Right ventricle myocardium inferior (tissue), 1 donor: ENCODE data around the gene PDF. TPM values are rescaled to one million over a fixed set of nuclear protein-coding genes. Genes with fewer than 3 reads are reported as not detected.
"Not testable (repeated sequence)": the region's sequence is repeated elsewhere in the genome, so short reads cannot be mapped to it uniquely, and the experiment has no call there.

ENCODE experiments used
- ATAC-seq: fragments of 200-7000 bp; cut with Tn5 transposase; one replicate; pipeline ENCODE4 v1.9.1; 2020; ENCODE audit warnings: mild to moderate bottlenecking, moderate library complexity
- DNase-seq: peaks from one replicate; pipeline ENCODE4 v3.0.0; 2021; ENCODE audit errors: missing footprints
- intact Hi-C: fragments of 100-400 bp; cut with DNase I; formaldehyde crosslinking; loops from one replicate; pipeline ENCODE4 v1.11.0; 2022
- total RNA-seq: library from RNA; stranded (reverse); fragmentation: NEBNext Ultra II Directional; extraction: Animal tissue kit (Norgen Biotek cat#: 25700); gene quantifications from one replicate; pipeline ENCODE4 v1.2.1, GENCODE V29; 2021
- donor health status: DM: no; HTN: yes; CAD: no; lungs with severe emphysema.

Gene PDF
- total RNA-seq, 1 donor from 2014 or later: 5.2 TPM

DNA sequence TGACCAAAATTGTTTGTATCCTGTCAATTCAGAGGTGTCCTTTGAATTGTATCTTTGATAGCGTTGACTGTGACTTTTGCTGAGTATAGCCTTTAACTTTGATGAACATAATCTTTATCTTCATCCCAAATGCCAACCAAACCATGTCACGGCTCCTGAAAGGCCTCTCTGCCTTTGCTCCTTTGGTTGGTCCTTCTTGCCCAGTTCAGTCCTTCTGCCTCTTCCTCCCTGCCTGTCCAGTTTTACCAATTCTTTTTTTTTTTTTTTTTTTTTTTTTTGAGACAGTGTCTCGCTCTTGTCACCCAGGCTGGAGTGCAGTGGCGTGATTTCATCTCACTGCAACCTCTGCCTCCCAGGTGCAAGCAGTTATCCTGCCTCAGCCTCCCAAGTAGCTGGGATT, 32.1 kb downstream of the PDF start:
- no peak for DNase-seq

DNA sequence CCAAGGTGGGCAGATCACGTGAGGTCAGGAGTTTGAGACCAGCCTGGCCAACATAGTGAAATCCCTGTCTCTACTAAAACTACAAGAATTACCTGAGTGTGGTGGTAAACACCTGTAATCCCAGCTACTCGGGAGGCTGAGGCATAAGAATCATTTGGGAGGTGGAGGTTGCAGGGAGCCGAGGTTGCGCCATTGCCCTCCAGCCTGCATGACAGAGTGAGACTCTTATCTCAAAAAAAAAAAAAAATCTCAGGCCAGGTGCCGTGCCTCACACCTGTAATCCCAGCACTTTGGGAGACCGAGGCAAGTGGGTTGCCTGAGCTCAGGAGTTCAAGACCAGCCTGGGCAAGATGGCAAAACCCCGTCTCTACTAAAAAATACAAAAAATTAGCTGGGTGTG, 33.6 kb downstream of the PDF start:
- intact Hi-C loops, ATAC-seq, DNase-seq: not testable (repeated sequence)

More for the DNA sequence above, 32.1 kb downstream of the PDF start:
- no peak for ATAC-seq
- intact Hi-C loops: no loop called here

DNA sequence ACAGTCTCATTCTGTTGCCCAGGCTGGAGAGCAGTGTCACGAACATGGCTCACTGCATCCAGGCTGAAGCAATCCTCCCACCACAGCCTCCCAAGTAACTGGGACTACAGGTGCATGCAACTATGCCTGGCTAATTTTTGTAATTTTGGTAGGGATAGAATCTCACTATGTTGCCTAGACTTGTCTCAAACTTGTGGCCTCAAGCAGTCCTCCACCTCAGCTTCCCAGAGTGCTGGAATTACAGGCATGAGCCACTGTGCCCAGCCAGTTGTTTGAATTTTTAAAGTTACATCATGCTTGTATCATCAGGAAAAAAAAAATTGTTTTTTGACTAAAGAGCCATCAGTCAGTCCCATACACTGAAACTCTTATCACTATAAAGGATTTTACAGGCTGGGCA, 36.3 kb downstream of the PDF start:
- ATAC-seq (no peak), DNase-seq (no peak)
- intact Hi-C loops: no loop called here

DNA sequence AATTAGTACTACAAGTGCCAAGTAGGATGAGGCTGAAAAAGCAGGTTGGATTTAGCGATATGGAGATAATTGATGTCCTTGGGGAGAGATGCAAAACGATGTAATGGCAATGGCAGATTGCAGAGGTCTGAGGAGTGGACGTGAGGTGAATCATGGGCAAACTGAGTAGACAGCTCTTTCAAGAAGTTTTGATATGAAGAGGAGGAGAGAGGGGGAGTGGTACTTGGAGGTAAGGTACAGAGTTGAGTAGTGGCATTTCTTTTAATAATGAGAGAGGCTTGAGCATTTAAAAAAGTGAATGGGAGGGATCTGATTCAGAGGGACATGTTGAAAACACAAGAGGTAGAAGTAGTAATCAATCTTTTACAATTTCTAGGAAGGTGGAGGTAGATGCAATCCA, 37.0 kb downstream of the PDF start:
- ATAC-seq (no peak), DNase-seq (no peak)
- intact Hi-C loops: no loop called here

DNA sequence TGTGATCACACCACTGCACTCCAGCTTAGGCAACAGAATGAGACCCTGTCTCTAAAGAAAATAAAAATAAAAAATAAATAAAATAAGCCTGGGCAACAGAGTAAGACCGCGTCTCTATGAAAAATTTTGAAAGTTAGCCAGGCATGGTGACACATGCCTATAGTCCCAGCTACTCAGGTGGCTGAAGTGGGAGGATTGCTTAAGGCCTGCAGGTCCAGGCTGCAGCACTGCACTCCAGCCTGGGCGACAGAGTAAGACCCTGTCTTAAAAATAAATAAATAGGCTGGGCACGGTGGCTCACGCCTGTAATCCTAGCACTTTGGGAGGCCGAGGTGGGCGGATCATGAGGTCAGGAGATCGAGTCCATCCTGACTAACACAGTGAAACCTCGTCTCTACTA, 38.7 kb downstream of the PDF start:
- DNase-seq, ATAC-seq, intact Hi-C loops: not testable (repeated sequence)

DNA sequence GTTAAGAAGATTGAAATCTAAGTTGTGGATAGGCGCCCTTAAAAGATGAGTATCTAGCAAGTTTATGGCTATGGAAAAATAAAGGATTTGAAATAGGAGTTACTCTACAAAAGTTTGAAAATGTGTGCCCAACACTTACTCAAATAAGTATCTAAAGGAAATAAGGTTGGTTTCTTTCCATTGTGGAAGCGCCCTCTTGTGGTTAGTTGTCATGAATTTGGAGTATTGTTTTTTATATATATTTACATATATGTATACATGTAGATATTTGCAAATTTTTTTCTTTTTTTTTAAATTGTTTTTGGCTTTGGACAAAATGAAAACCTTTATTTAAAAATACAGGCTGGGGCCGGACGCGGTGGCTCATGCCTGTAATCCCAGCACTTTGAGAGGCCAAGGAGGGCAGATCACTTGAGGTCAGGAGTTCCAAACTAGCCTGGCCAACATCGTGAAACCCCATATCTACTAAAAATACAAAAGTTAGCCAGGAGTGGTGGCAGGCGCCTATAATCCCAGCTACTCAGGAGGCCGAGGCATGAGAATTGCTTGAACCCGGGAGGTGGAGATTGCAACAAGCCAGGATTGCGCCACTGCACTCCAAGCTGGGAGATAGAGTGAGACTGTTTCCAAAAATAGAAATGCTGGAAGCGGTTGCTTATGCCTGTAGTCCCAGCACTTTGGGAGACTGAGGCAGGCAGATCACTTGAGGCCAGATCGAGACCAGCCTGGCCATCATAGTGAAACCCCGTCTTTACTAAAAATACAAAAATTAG, 43.3 kb downstream of the PDF start:
- DNase-seq (peak; percentile 83), ATAC-seq (peak; percentile 90)
- intact Hi-C loops: loop anchor here (1.0 to 5.0 kb wide), 2 partner anchors 115 to 137 kb away; no protein-coding TSS in a partner anchor

DNA sequence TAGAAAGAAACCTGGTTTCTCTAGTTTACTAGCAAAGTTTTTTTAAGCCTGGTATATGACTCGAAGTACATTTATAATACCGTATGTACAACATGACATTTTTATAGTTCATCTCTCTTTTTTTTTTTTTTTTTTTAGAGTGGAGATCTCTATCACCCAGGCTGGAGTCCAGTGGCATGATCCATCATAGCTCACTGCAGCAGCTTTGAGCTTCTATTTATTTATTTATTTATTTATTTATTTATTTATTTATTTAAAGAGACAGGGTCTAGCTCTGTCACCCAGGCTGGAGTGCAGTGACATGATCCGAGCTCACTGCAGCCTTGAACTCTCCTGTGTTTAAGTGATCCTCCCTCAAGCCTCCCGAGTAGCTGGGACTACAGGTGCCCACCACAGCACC, 45.1 kb downstream of the PDF start:
- no peak for DNase-seq
- intact Hi-C loops: loop anchor here (5.0 kb wide), 1 partner anchor 113 kb away; no protein-coding TSS in a partner anchor
- no peak for ATAC-seq

DNA sequence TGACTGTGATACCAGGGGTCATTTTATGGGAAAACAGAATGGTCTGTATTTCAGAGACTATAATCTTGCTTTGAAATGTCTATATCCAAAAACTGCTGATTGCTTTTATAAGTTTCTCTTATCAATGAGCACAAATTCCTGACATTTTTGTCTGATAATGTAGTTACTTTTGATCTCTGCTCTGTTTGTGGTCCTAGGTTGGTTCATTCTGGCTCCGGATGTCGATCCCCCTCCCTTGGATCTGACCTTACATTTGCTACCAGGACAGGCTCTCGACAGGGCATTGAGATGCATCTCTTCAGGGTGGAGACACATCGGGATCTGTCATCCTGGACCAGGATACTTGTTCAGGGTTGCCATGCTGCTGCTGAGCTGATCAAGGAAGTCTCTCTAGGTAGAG, 46.5 kb downstream of the PDF start:
- ATAC-seq: no peak

DNA sequence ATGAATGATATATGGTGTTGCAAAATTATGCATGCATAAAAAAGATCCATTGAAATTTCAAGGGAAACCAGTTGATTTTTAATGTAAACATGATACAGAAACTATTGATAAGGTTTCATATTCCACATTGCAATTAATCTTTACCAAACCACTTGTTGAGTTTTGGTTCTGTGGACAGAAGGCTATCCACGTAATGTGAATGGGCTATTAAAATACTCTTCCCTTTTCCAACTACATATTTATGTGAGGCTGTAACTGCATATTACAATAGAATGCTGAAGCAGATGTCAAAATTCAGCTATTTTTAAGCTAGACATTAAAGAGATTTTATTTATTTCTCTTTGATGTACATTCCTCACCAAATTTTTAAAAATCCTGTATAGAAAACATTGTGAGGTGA, 53.0 kb downstream of the PDF start:
- intact Hi-C loops: no loop called here
- ATAC-seq: no peak
- DNase-seq: no peak

More for the DNA sequence above, 46.5 kb downstream of the PDF start:
- intact Hi-C loops: no loop called here
- DNase-seq: no peak

Other genes with a start within 250 kb of the PDF start
- gene HAS3, start 224.9 kb downstream of the PDF start, total RNA-seq: 0.30 TPM
- gene CHTF8, start 198.0 kb downstream of the PDF start, total RNA-seq: 58.3 TPM
- gene UTP4, start 197.9 kb downstream of the PDF start, total RNA-seq: 26.6 TPM
- gene SNTB2, start 143.4 kb downstream of the PDF start, total RNA-seq: 16.5 TPM
- gene VPS4A, start 19.2 kb downstream of the PDF start, total RNA-seq: 29.6 TPM
- 19.6 TPM for gene COG8, start 9.0 kb upstream of the PDF start, total RNA-seq
- gene NIP7, start 9.2 kb upstream of the PDF start, total RNA-seq: 9.6 TPM
- not detected for gene TMED6, start 21.2 kb upstream of the PDF start, total RNA-seq
- gene TERF2, start 55.4 kb upstream of the PDF start, total RNA-seq: 24.8 TPM
- 65.5 TPM for gene CYB5B, start 94.0 kb upstream of the PDF start, total RNA-seq
- 16.2 TPM for gene NFAT5, start 235.4 kb upstream of the PDF start, total RNA-seq